Neural cell (in vitro differentiated cells): ENCODE data around the gene SUMF1. TPM values are rescaled to one million over a fixed set of nuclear protein-coding genes. Genes with fewer than 3 reads are reported as not detected.

Source experiments
- H2AFZ ChIP-seq: fragments of 200-600, 300-800 bp; sonication (generic), shearing (Covaris generic); 2 replicates; pipeline ENCODE4 v1.6.0; 2014; ENCODE audit warnings: low read depth, mild to moderate bottlenecking, antibody characterized with exemption, low read length, moderate library complexity
- H3F3A ChIP-seq: fragments of 200-600 bp; shearing (Covaris generic); 2 replicates; pipeline ENCODE4 v1.6.1; 2016; ENCODE audit warnings: mild to moderate bottlenecking, moderate library complexity, mixed read lengths, antibody characterized with exemption, low read length; ENCODE audit not compliant: insufficient read depth, poor library complexity, severe bottlenecking
- H3K27ac ChIP-seq: fragments of 200-600, 300-800 bp; sonication (generic), shearing (Covaris generic); 2 replicates; pipeline ENCODE4 v1.5.1; 2014; ENCODE audit warnings: mild to moderate bottlenecking, low read length, moderate library complexity
- H3K27me3 ChIP-seq: fragments of 300-800, 200-600 bp; sonication (generic), shearing (Covaris generic); 2 replicates; pipeline ENCODE4 v1.6.0; 2014; ENCODE audit warnings: mild to moderate bottlenecking, low read depth, low read length, moderate library complexity; ENCODE audit not compliant: insufficient read depth
- H3K36me3 ChIP-seq: fragments of 300-800, 200-600 bp; sonication (generic), shearing (Covaris generic); 2 replicates; pipeline ENCODE4 v1.5.1; 2014; ENCODE audit warnings: mild to moderate bottlenecking, antibody characterized with exemption, low read length, moderate library complexity; ENCODE audit not compliant: insufficient read depth
- H3K4me2 ChIP-seq: fragments of 300-800, 200-600 bp; sonication (generic), shearing (Covaris generic); 2 replicates; pipeline ENCODE4 v1.6.0; 2014; ENCODE audit warnings: mild to moderate bottlenecking, low read length
- H3K4me3 ChIP-seq: fragments of 300-800, 200-600 bp; sonication (generic), shearing (Covaris generic); 2 replicates; pipeline ENCODE4 v1.5.1; 2014; ENCODE audit warnings: mild to moderate bottlenecking, low read length, moderate library complexity
- H3K79me2 ChIP-seq: fragments of 200-600 bp; shearing (Covaris generic); replicated peaks from 2 replicates; pipeline ENCODE4 v1.6.0; 2014; ENCODE audit warnings: mild to moderate bottlenecking, low read length, moderate library complexity; ENCODE audit not compliant: insufficient read depth
- H3K9ac ChIP-seq: fragments of 300-800, 200-600 bp; sonication (generic), shearing (Covaris generic); 2 replicates; pipeline ENCODE4 v1.6.1; 2016; ENCODE audit warnings: mild to moderate bottlenecking, low read length, mixed read lengths
- H3K9me2 ChIP-seq: fragments of 200-600 bp; shearing (Covaris generic); 2 replicates; pipeline ENCODE4 v1.6.1; 2016; ENCODE audit warnings: mild to moderate bottlenecking, low read length, mixed read lengths; ENCODE audit not compliant: insufficient read depth
- H3K9me3 ChIP-seq: fragments of 200-600, 300-800 bp; sonication (generic), shearing (Covaris generic); 2 replicates; pipeline ENCODE4 v1.6.1; 2016; ENCODE audit warnings: mild to moderate bottlenecking, mixed run types, low read length, moderate library complexity, mixed read lengths
- H4K20me1 ChIP-seq: fragments of 200-600 bp; shearing (Covaris generic); 2 replicates; pipeline ENCODE4 v1.6.1; 2016; ENCODE audit warnings: mild to moderate bottlenecking, mixed run types; ENCODE audit not compliant: insufficient read depth
- EP300 ChIP-seq: fragments of 450-650 bp; conservative IDR thresholded peaks from 2 replicates; pipeline ENCODE4 v1.6.1; 2014; ENCODE audit warnings: antibody characterized with exemption, mild to moderate bottlenecking, moderate library complexity; ENCODE audit not compliant: poor library complexity, severe bottlenecking
- EZH2 ChIP-seq: fragments of 200-600, 300-800 bp; shearing (Covaris generic), sonication (generic); IDR thresholded peaks from 2 replicates; pipeline ENCODE4 v1.6.1; 2014; ENCODE audit warnings: antibody characterized with exemption, low read length, borderline replicate concordance, mild to moderate bottlenecking; ENCODE audit not compliant: insufficient read depth, poor library complexity, severe bottlenecking
- MXI1 ChIP-seq: fragments of 450-650 bp; conservative IDR thresholded peaks from 2 replicates; pipeline ENCODE4 v1.6.1; 2014; ENCODE audit warnings: antibody characterized with exemption, mild to moderate bottlenecking; ENCODE audit not compliant: poor library complexity, severe bottlenecking
- POLR2AphosphoS5 ChIP-seq: IDR thresholded peaks from 2 replicates; pipeline ENCODE4 v1.6.1; 2012
- RAD21 ChIP-seq: fragments of 450-650 bp; conservative IDR thresholded peaks from 2 replicates; pipeline ENCODE4 v1.6.1; 2014; ENCODE audit warnings: antibody characterized with exemption, mild to moderate bottlenecking, moderate library complexity
- SMC3 ChIP-seq: fragments of 450-650 bp; conservative IDR thresholded peaks from 2 replicates; pipeline ENCODE4 v1.6.1; 2014; ENCODE audit warnings: antibody characterized with exemption, mild to moderate bottlenecking, moderate library complexity; ENCODE audit not compliant: poor library complexity
- TAF1 ChIP-seq: IDR thresholded peaks from 2 replicates; pipeline ENCODE4 v1.6.1; 2012; ENCODE audit warnings: low read depth
- polyA plus RNA-seq: library from polyadenylated mRNA; depleted of rRNA; stranded (reverse); fragments of >200 nt; gene quantifications from 2 replicates; pipeline ENCODE4 v1.2.3, GENCODE V29; 2014
- TF ChIP-seq, protein P1 (sequence below): IDR thresholded peaks from 2 replicates; pipeline ENCODE4 v1.6.1; 2012; ENCODE audit warnings: borderline replicate concordance
- TF ChIP-seq, protein P2 (sequence below): fragments of 450-650 bp; IDR thresholded peaks from 2 replicates; pipeline ENCODE4 v1.5.1; 2014; ENCODE audit warnings: antibody characterized with exemption, mild to moderate bottlenecking, moderate library complexity; ENCODE audit not compliant: poor library complexity, severe bottlenecking

Gene SUMF1
- polyA plus RNA-seq, 1 donor from 2014 or later = 3.6 TPM

DNA sequence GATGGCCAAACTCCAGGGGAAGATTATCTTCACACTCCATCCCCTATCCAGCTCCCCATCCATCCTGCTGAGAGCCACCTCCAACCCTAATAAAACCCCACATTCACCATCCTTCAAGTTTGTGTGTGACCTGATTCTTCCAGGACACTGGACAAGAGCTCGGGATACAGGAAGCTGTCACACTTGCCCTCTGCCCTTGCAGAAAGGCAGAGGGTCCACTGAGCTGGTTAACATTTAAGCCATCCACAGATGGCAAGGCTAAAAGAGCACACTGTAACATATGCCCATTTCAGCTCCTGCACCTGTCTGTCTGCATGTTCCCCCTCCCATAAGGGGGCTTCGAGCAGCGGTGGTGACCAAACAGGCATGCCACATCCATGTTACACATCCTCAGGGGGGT, 134.1 kb downstream of the SUMF1 start:
- Histone ChIP-seq H3K27me3 (no peaks in the 10 kb centered on the region), H2AFZ (no peak overlapping the region), H3K4me2 (no peak overlapping the region), H3K9ac (no peak overlapping the region), H3K27ac (no peak overlapping the region), H3K9me2 (no peaks in the 10 kb centered on the region), H3K79me2 (no peaks in the 10 kb centered on the region), H3K9me3 (no peaks in the 10 kb centered on the region), H3F3A (no peaks in the 10 kb centered on the region), H3K36me3 (no peaks in the 10 kb centered on the region), H4K20me1 (no peaks in the 10 kb centered on the region), H3K4me3 (no peak overlapping the region)
- TF ChIP-seq EZH2 (no peak), RAD21 (no peak), EP300 (no peak), SMC3 (no peak), TAF1 (no peak), POLR2AphosphoS5 (no peak), MXI1 (no peak)
- TF ChIP-seq, protein P1, sequence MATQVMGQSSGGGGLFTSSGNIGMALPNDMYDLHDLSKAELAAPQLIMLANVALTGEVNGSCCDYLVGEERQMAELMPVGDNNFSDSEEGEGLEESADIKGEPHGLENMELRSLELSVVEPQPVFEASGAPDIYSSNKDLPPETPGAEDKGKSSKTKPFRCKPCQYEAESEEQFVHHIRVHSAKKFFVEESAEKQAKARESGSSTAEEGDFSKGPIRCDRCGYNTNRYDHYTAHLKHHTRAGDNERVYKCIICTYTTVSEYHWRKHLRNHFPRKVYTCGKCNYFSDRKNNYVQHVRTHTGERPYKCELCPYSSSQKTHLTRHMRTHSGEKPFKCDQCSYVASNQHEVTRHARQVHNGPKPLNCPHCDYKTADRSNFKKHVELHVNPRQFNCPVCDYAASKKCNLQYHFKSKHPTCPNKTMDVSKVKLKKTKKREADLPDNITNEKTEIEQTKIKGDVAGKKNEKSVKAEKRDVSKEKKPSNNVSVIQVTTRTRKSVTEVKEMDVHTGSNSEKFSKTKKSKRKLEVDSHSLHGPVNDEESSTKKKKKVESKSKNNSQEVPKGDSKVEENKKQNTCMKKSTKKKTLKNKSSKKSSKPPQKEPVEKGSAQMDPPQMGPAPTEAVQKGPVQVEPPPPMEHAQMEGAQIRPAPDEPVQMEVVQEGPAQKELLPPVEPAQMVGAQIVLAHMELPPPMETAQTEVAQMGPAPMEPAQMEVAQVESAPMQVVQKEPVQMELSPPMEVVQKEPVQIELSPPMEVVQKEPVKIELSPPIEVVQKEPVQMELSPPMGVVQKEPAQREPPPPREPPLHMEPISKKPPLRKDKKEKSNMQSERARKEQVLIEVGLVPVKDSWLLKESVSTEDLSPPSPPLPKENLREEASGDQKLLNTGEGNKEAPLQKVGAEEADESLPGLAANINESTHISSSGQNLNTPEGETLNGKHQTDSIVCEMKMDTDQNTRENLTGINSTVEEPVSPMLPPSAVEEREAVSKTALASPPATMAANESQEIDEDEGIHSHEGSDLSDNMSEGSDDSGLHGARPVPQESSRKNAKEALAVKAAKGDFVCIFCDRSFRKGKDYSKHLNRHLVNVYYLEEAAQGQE = no peak
- TF ChIP-seq, protein P2, sequence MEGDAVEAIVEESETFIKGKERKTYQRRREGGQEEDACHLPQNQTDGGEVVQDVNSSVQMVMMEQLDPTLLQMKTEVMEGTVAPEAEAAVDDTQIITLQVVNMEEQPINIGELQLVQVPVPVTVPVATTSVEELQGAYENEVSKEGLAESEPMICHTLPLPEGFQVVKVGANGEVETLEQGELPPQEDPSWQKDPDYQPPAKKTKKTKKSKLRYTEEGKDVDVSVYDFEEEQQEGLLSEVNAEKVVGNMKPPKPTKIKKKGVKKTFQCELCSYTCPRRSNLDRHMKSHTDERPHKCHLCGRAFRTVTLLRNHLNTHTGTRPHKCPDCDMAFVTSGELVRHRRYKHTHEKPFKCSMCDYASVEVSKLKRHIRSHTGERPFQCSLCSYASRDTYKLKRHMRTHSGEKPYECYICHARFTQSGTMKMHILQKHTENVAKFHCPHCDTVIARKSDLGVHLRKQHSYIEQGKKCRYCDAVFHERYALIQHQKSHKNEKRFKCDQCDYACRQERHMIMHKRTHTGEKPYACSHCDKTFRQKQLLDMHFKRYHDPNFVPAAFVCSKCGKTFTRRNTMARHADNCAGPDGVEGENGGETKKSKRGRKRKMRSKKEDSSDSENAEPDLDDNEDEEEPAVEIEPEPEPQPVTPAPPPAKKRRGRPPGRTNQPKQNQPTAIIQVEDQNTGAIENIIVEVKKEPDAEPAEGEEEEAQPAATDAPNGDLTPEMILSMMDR = no peak

DNA sequence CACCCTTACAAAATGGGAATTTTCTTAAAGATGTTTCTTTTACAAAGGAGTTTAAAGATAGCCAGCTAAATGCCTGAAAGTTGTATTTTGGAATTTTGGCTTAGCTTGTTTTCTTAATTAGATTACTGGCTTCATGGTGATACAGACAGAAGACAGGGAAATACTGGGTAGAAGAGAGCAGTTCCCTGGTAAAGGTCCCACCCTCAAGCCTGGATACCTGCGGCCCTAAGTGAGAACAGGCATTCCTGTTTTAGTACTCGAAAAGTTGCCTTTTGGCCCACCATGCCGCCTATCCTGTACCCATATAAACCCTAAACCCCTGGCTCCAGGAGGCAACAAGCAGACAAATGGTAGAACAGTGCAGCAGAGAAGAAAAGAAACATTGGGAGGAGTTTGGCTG, 134.5 kb downstream of the SUMF1 start:
- H3K9ac ChIP-seq = no peak overlapping the region
- H3F3A ChIP-seq = no peaks in the 10 kb centered on the region
- no peaks in the 10 kb centered on the region for H3K27me3 ChIP-seq
- H3K36me3 ChIP-seq = no peaks in the 10 kb centered on the region
- no peak overlapping the region for H3K4me2 ChIP-seq
- no peaks in the 10 kb centered on the region for H4K20me1 ChIP-seq
- H3K9me2 ChIP-seq = no peaks in the 10 kb centered on the region
- no peak overlapping the region for H3K4me3 ChIP-seq
- H3K79me2 ChIP-seq = no peaks in the 10 kb centered on the region
- no peak overlapping the region for H2AFZ ChIP-seq
- H3K27ac ChIP-seq = no peak overlapping the region
- H3K9me3 ChIP-seq = no peaks in the 10 kb centered on the region
- TF ChIP-seq, protein P2 = no peak
- no peak for TF ChIP-seq SMC3
- no peak for TF ChIP-seq RAD21
- TF ChIP-seq MXI1 = no peak
- TF ChIP-seq POLR2AphosphoS5 = no peak
- TF ChIP-seq, protein P1 = no peak
- TF ChIP-seq TAF1 = no peak
- TF ChIP-seq EP300 = no peak
- TF ChIP-seq EZH2 = no peak
